Measurements from ENCODE around the gene AP3S2. TPM values are rescaled to one million over a fixed set of nuclear protein-coding genes. Genes with fewer than 3 reads are reported as not detected.
"Not testable (repeated sequence)": the region's sequence is repeated elsewhere in the genome, so short reads cannot be mapped to it uniquely, and the experiment has no call there.

AP3S2 gene
- total RNA-seq, 2 donors from 2014 or later = 41.8 to 50.6 TPM

- H3K36me3 ChIP-seq = peaks cover 4% of the 10 kb centered on the region
- no peaks in the 10 kb centered on the region for H3K27me3 ChIP-seq (replicated peaks; ENCODE audit: insufficient read depth)
- TF ChIP-seq CTCF (IDR thresholded peaks at IDR 0.05) = no peak
- no peak overlapping the region for H3K27ac ChIP-seq
- ATAC-seq (ENCODE audit: insufficient number of reproducible peaks, low FRiP score, low read depth) (no peak), DNase-seq (ENCODE audit: low spot score) (no peak)
- no peaks in the 10 kb centered on the region for H3K4me1 ChIP-seq (ENCODE audit: control insufficient read depth in 1 of 2, low read depth in 2 of 2)
- no peaks in the 10 kb centered on the region for H3K9me3 ChIP-seq
- no peak overlapping the region for H3K4me3 ChIP-seq
Measured at GRCh38 chr15:89857673-89858072, 36.1 kb downstream of the AP3S2 start.

GRCh38 chr15:89855948-89856347, 37.8 kb downstream of the AP3S2 start:
- peaks cover 3% of the 10 kb centered on the region for H3K36me3 ChIP-seq
- H3K4me1 ChIP-seq (ENCODE audit: control insufficient read depth in 1 of 2, low read depth in 2 of 2) = no peaks in the 10 kb centered on the region
- no peak for DNase-seq (ENCODE audit: low spot score)
- no peak overlapping the region for H3K27ac ChIP-seq
- no peaks in the 10 kb centered on the region for H3K27me3 ChIP-seq (replicated peaks; ENCODE audit: insufficient read depth)
- no peak overlapping the region for H3K4me3 ChIP-seq
- no peaks in the 10 kb centered on the region for H3K9me3 ChIP-seq
- ATAC-seq (ENCODE audit: insufficient number of reproducible peaks, low FRiP score, low read depth) = no peak
- no peak for TF ChIP-seq CTCF (IDR thresholded peaks at IDR 0.05)

GRCh38 chr15:89854863-89855262, 38.9 kb downstream of the AP3S2 start:
- not testable (repeated sequence) for H3K27ac ChIP-seq; DNase-seq (ENCODE audit: low spot score); H3K9me3 ChIP-seq; H3K36me3 ChIP-seq; H3K4me3 ChIP-seq; H3K27me3 ChIP-seq (replicated peaks; ENCODE audit: insufficient read depth); ATAC-seq (ENCODE audit: insufficient number of reproducible peaks, low FRiP score, low read depth); H3K4me1 ChIP-seq (ENCODE audit: control insufficient read depth in 1 of 2, low read depth in 2 of 2)

GRCh38 chr15:89852342-89852995, 41.3 kb downstream of the AP3S2 start:
- no peak overlapping the region for H3K4me3 ChIP-seq
- ATAC-seq (ENCODE audit: insufficient number of reproducible peaks, low FRiP score, low read depth) = no peak

GRCh38 chr15:89851673-89852341, 42.0 kb downstream of the AP3S2 start:
- TF ChIP-seq CTCF (IDR thresholded peaks at IDR 0.05) = no peak
- Histone ChIP-seq H3K9me3 (no peaks in the 10 kb centered on the region), H3K27me3 (replicated peaks; ENCODE audit: insufficient read depth) (no peaks in the 10 kb centered on the region), H3K4me3 (no peak overlapping the region), H3K27ac (no peak overlapping the region), H3K4me1 (ENCODE audit: control insufficient read depth in 1 of 2, low read depth in 2 of 2) (peaks cover 0 to 4% of the 10 kb centered on the region in 2 donors), H3K36me3 (peaks cover 2% of the 10 kb centered on the region)
- ATAC-seq (ENCODE audit: insufficient number of reproducible peaks, low FRiP score, low read depth) (no peak), DNase-seq (ENCODE audit: low spot score) (no peak)

More at GRCh38 chr15:89852342-89852995, 41.3 kb downstream of the AP3S2 start:
- DNase-seq (ENCODE audit: low spot score) = no peak
- Histone ChIP-seq H3K36me3 (no peaks in the 10 kb centered on the region), H3K27ac (no peak overlapping the region), H3K9me3 (no peaks in the 10 kb centered on the region), H3K4me1 (ENCODE audit: control insufficient read depth in 1 of 2, low read depth in 2 of 2) (peaks cover 0 to 4% of the 10 kb centered on the region in 2 donors), H3K27me3 (replicated peaks; ENCODE audit: insufficient read depth) (no peaks in the 10 kb centered on the region)
- no peak for TF ChIP-seq CTCF (IDR thresholded peaks at IDR 0.05)

All from thoracic aorta (tissue), 2 donors.